ENCODE measurements around the gene RTEL1. TPM values are rescaled to one million over a fixed set of nuclear protein-coding genes. Genes with fewer than 3 reads are reported as not detected.
A peak's percentile ranks its signal among the peaks of the same experiment; 100 is the strongest.

The RTEL1 gene
- total and polyA plus RNA-seq, 10 donors: 7.3 to 49.8 (median 40.2) TPM

DNA sequence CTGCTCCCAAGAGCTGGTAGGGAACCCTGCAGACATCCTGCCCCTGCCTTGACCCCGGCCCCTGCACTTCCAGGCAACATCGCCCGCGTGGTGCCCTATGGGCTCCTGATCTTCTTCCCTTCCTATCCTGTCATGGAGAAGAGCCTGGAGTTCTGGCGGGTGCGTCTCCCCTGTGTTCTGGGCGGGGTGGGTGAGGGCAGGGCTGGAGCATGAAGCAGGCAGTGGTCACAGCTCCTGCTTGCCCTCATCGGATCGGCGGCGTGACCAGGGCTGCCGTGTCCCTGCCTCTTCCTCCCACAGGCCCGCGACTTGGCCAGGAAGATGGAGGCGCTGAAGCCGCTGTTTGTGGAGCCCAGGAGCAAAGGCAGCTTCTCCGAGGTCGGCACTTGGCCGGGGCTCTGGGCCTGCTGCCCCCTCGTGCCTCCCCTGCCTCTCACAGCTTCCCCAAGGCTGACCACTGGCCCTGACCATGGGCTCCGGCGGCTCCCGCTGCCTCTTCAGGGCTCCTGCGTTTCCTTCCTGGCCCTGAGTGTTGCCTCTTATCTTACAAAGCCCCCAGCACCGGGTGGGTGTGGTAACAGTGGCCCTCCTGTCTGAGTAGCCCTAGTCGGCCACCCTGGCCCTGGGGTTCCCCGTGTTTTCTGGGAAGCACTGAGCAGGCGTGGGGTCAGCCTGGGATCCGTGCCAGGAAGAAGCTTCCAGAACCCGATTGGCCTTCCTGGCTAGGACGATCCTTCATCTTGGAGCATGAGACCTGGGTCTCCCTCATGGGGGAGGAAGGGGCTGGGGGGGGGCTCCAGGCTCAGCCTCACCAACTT lies 30.3 kb downstream of the RTEL1 start:
- WGBS, 5 donors: 67 to 86% (median 75%) methylated on average over 25 to 31 of the region's 31 CpGs
- peaks cover 0 to 6% (median 0%) of the 10 kb centered on the region in 7 donors for H3K27me3 ChIP-seq (replicated peaks in 1 of 7)
- H3K27ac ChIP-seq: peak overlapping the region; percentile 65 to 90 (median 89)
- H3K36me3 ChIP-seq: peaks cover 0 to 15% (median 0%) of the 10 kb centered on the region in 6 donors
- H3K4me3 ChIP-seq: no peak overlapping the region
- peaks cover 15 to 91% (median 72%) of the 10 kb centered on the region in 6 donors for H3K4me1 ChIP-seq
- H3K9me3 ChIP-seq: no peaks in the 10 kb centered on the region
- no peak for TF ChIP-seq POLR2A (IDR thresholded peaks at IDR 0.05)
- peak; percentile 51 to 78 (median 70) for TF ChIP-seq POLR2AphosphoS5 (IDR thresholded peaks at IDR 0.05)
- DNase-seq: peak; percentile 79
- intact Hi-C loops (cut with DNase I; ENCODE audit: low total_unique reads): no loop called here

DNA sequence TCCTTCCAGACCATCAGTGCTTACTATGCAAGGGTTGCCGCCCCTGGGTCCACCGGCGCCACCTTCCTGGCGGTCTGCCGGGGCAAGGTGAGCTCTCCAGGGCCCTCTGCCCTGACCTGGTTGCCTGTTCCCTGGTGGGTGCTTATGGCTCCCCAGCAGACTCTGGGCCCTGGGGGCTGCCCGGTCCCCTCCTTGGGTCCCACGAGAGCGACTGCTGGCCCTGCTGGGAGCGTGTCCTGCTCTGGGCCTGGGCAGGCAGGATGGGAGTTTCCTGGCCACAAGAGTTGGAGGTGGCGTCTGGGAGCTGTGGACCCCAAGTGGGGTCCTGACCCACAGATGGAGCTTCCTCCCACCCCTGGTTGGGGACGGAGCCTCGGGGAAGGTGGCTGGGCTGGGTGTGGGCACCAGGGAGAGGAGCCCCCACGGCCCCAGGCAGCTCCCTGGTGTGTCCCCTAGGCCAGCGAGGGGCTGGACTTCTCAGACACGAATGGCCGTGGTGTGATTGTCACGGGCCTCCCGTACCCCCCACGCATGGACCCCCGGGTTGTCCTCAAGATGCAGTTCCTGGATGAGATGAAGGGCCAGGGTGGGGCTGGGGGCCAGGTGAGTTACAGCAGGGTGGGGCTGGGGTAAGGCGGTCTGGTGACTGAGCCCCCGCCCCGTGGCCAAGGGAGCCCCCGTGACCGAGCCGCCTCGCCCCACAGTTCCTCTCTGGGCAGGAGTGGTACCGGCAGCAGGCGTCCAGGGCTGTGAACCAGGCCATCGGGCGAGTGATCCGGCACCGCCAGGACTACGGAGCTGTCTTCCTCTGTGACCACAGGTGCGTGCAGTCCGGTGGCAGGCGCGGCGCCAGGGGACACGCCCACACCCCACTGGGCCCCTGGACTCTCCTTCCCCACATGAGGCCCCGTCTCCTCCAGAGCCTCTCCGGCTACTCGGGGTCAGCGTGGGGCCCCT lies 31.2 kb downstream of the RTEL1 start:
- WGBS, 5 donors: 80 to 95% (median 86%) methylated on average over 24 to 44 of the region's 44 CpGs
- DNase-seq: no peak
- TF ChIP-seq POLR2AphosphoS5 (IDR thresholded peaks at IDR 0.05) (peak in 2 of 3 donors; percentile 25 to 44), POLR2A (IDR thresholded peaks at IDR 0.05) (no peak)
- Histone ChIP-seq H3K36me3 (peaks cover 0 to 22% (median 5%) of the 10 kb centered on the region in 6 donors), H3K9me3 (no peaks in the 10 kb centered on the region), H3K27ac (peak overlapping the region in 7 of 8 donors; percentile 85 to 90 (median 89)), H3K4me1 (peaks cover 15 to 88% (median 69%) of the 10 kb centered on the region in 6 donors), H3K4me3 (no peak overlapping the region), H3K27me3 (replicated peaks in 1 of 7) (peaks cover 0 to 6% (median 0%) of the 10 kb centered on the region in 7 donors)
- intact Hi-C loops (cut with DNase I; ENCODE audit: low total_unique reads): no loop called here

DNA sequence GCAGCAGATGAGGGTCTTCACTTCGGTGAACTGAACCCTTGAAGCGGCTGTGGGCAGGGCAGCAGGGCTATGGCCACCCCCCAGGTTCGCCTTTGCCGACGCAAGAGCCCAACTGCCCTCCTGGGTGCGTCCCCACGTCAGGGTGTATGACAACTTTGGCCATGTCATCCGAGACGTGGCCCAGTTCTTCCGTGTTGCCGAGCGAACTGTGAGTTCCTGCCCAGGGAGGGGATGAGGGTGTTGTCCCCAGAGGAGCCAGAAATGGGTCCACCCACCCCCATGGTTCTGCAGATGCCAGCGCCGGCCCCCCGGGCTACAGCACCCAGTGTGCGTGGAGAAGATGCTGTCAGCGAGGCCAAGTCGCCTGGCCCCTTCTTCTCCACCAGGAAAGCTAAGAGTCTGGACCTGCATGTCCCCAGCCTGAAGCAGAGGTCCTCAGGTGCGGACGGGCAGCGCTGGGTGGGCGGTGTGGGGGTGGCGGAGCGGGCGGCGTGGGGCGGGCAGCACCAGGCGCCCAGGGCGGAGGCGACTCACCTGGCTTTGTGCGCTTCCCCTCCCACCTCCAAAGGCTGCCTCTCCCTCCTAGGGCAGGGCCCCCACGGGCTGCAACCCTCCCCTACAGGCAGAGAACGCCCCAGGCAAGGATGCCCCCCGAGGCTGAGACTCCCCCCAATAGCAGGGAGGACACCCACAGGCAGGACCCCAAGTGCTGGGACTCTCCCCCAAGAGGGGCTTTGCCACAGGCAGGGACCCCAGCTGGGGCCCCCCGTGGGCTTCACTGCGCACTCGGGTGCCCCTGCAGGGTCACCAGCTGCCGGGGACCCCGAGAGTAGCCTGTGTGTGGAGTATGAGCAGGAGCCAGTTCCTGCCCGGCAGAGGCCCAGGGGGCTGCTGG lies 32.1 kb downstream of the RTEL1 start:
- WGBS, 5 donors: 90 to 92% (median 92%) methylated on average over 15 to 40 of the region's 40 CpGs
- Histone ChIP-seq H3K9me3 (no peaks in the 10 kb centered on the region), H3K4me1 (peaks cover 15 to 85% (median 64%) of the 10 kb centered on the region in 6 donors), H3K36me3 (peaks cover 0 to 31% (median 7%) of the 10 kb centered on the region in 6 donors), H3K27me3 (replicated peaks in 1 of 7) (peaks cover 0 to 6% (median 0%) of the 10 kb centered on the region in 7 donors), H3K27ac (peak overlapping the region in 6 of 8 donors; percentile 29 to 90 (median 88)), H3K4me3 (no peak overlapping the region)
- no peak for TF ChIP-seq POLR2A (IDR thresholded peaks at IDR 0.05)
- peak in 2 of 3 donors; percentile 2 to 15 for TF ChIP-seq POLR2AphosphoS5 (IDR thresholded peaks at IDR 0.05)
- peak; percentile 72 for DNase-seq
- intact Hi-C loops (cut with DNase I; ENCODE audit: low total_unique reads): no loop called here

DNA sequence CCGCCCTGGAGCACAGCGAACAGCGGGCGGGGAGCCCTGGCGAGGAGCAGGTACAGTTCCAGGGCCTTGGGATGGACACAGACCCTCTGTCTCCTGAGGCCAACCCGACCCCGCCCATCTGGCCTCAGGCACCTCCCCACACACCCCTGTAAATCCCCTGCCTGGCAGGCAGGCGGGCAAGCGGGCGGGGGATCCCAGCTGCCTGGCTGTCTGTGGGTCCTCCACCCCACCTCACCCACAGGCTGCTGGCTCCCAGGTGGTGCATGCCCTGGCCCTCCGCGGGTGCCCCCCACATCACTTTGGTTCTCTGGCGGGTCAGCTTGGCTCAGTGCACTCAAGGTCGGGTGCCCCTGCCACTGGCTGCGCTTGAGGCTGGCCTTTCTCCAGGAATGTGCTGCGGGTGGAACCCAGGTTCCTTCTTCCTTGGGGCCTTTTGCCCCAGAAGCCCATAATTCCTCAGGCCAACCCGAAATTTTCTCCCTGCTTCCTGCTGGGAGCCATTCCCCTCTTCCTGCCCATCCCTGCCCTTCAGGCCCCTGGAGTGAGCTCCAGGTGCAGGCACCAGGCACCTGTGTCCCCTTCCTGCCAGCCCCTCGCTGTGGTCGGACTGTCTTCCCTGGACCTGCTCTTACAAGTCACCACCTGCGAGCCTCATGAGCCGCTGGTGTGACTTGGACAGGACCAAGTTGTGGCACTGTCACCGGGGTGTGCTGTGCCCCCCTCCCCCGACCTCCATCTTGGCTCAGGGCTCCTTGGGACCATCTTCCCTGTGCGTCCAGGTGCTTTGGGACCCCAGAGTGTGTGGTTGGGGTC lies 33.0 kb downstream of the RTEL1 start:
- peak; percentile 75 for DNase-seq
- H3K36me3 ChIP-seq: peaks cover 0 to 40% (median 7%) of the 10 kb centered on the region in 6 donors
- TF ChIP-seq POLR2AphosphoS5 (IDR thresholded peaks at IDR 0.05): peak in 2 of 3 donors; percentile 33 to 54
- TF ChIP-seq, protein P1, sequence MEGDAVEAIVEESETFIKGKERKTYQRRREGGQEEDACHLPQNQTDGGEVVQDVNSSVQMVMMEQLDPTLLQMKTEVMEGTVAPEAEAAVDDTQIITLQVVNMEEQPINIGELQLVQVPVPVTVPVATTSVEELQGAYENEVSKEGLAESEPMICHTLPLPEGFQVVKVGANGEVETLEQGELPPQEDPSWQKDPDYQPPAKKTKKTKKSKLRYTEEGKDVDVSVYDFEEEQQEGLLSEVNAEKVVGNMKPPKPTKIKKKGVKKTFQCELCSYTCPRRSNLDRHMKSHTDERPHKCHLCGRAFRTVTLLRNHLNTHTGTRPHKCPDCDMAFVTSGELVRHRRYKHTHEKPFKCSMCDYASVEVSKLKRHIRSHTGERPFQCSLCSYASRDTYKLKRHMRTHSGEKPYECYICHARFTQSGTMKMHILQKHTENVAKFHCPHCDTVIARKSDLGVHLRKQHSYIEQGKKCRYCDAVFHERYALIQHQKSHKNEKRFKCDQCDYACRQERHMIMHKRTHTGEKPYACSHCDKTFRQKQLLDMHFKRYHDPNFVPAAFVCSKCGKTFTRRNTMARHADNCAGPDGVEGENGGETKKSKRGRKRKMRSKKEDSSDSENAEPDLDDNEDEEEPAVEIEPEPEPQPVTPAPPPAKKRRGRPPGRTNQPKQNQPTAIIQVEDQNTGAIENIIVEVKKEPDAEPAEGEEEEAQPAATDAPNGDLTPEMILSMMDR (IDR thresholded peaks at IDR 0.05 in 8 of 11, conservative IDR thresholded peaks at IDR 0.05 in 3 of 11): no peak
- peak overlapping the region in 7 of 8 donors; percentile 26 to 90 (median 44) for H3K27ac ChIP-seq
- H3K4me1 ChIP-seq: peaks cover 18 to 85% (median 60%) of the 10 kb centered on the region in 6 donors
- intact Hi-C loops (cut with DNase I; ENCODE audit: low total_unique reads): no loop called here
- no peak overlapping the region for H3K4me3 ChIP-seq
- WGBS, 5 donors: 68 to 92% (median 78%) methylated on average over 15 to 24 of the region's 24 CpGs
- H3K9me3 ChIP-seq: no peaks in the 10 kb centered on the region
- H3K27me3 ChIP-seq (replicated peaks in 1 of 7): peaks cover 0 to 6% (median 0%) of the 10 kb centered on the region in 7 donors
